ENCODE results near the gene CAP1. TPM values are rescaled to one million over a fixed set of nuclear protein-coding genes. Genes with fewer than 3 reads are reported as not detected.

The CAP1 gene
- total RNA-seq, 1 donor from 2014 or later: 79.3 TPM

DNA sequence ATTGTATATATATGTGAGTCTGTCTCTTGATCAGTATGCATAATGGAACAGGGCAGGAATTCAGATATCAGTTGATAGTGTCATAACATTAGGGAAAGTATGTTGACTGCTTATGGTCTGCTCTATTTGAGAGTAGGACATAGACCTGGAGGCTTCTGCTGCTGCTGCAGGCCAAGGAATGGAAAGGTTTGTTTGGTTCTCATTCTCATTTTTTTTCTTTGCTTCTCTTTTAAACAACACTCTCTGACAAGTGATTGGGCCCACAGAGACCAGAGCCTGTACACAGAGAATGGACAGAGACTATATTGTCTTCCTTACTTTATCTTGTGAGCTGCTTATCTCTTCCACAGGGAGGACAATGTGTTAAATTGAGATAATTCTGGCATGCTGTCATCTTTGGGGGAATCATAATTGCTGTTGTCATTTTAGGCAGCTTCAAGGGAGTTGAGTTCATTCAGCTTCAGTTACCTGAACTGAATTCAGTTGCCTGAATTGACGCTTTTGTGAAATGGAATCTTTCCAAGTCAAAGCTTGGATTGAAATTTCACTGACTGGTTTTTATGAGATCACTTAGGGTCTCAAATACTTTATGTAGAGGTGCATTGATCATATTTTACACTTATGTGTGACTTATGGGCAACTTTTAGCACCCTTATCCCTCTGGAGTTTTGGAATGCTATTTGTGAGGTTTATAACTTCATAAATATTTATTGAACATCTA, 16.9 kb downstream of the CAP1 start:
- no peak overlapping the region for H3K4me3 ChIP-seq (ENCODE audit: low read length in 3 of 3)
- peaks cover 14 to 40% (median 14%) of the 10 kb centered on the region in 3 donors for H3K4me1 ChIP-seq (ENCODE audit: control insufficient read depth in 3 of 3, insufficient read depth in 3 of 3, low read length in 3 of 3)
- peaks cover 0 to 25% (median 10%) of the 10 kb centered on the region in 3 donors for H3K36me3 ChIP-seq (ENCODE audit: control insufficient read depth in 3 of 3, insufficient read depth in 3 of 3, low read length in 3 of 3)
- no peaks in the 10 kb centered on the region for H3K27me3 ChIP-seq (ENCODE audit: control insufficient read depth in 3 of 3, insufficient read depth in 3 of 3, low read length in 3 of 3)
- no peak overlapping the region for H3K27ac ChIP-seq (ENCODE audit: low read depth, low read length)
- no peak overlapping the region for H3K9ac ChIP-seq (ENCODE audit: low read depth in 1 of 3, low read length in 3 of 3)
- no peaks in the 10 kb centered on the region for H3K9me3 ChIP-seq (ENCODE audit: control insufficient read depth in 3 of 3, low read length in 3 of 3)

DNA sequence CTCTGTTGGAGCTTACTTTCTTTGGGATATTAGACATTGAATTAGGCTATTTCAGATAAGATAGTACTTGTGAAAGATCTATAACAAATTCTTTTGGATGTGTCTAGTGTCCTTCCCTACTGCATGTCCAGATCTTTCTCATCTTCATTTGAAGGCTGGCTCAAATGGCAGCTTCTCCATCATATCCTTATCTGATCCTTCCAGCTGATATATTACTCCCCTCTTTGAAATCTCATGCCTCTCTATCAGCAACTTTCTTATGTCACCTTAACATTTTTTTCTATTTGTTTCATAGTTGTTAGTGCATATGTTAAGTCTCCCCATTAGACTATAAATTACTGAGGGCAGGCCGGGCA, 17.5 kb downstream of the CAP1 start:
- H3K27me3 ChIP-seq (ENCODE audit: control insufficient read depth in 3 of 3, insufficient read depth in 3 of 3, low read length in 3 of 3): no peaks in the 10 kb centered on the region
- no peak overlapping the region for H3K9ac ChIP-seq (ENCODE audit: low read depth in 1 of 3, low read length in 3 of 3)
- H3K9me3 ChIP-seq (ENCODE audit: control insufficient read depth in 3 of 3, low read length in 3 of 3): no peaks in the 10 kb centered on the region
- H3K4me3 ChIP-seq (ENCODE audit: low read length in 3 of 3): no peak overlapping the region
- no peak overlapping the region for H3K27ac ChIP-seq (ENCODE audit: low read depth, low read length)
- H3K4me1 ChIP-seq (ENCODE audit: control insufficient read depth in 3 of 3, insufficient read depth in 3 of 3, low read length in 3 of 3): peaks cover 14 to 40% (median 14%) of the 10 kb centered on the region in 3 donors
- peaks cover 0 to 27% (median 16%) of the 10 kb centered on the region in 3 donors for H3K36me3 ChIP-seq (ENCODE audit: control insufficient read depth in 3 of 3, insufficient read depth in 3 of 3, low read length in 3 of 3)

DNA sequence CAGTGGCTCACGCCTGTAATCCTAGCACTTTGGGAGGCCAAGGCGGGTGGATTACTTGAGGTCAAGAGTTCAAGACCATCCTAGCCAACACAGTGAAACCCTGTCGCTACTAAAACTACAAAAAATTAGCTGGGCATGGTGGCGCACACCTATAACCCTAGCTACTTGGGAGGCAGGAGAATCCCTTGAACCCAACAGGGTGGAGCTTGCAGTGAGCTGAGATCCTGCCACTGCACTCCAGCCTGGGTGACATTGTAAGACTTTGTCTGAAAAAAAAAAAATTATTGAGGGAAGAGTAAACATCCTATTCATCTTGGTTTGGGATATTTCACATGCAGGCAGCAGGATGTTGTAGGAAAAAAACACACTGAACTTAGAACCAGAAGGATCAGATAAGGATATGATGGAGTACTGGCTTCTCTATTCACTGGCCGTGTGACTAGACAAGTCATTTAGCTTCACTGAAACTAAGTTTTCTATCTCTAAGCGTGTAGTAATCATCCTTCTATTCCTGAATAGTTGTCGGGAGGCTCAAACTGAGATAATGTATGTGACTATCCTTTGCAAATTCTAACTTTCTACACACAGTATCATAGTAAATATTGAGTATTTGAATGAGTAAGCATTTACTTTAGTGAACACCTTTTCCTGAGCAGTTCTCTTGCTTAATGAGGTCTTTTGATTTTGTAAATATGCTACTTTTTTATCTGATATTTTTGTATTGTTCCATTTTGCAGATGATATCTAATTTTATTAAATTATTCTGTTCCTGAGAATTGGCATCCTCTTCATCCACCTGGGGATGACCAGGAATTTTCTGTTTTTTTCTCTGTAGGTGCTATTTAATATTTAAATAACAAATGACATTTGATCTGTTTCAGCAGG, 18.2 kb downstream of the CAP1 start:
- Histone ChIP-seq H3K4me1 (ENCODE audit: control insufficient read depth in 3 of 3, insufficient read depth in 3 of 3, low read length in 3 of 3) (peaks cover 11 to 35% (median 14%) of the 10 kb centered on the region in 3 donors), H3K27me3 (ENCODE audit: control insufficient read depth in 3 of 3, insufficient read depth in 3 of 3, low read length in 3 of 3) (no peaks in the 10 kb centered on the region), H3K9me3 (ENCODE audit: control insufficient read depth in 3 of 3, low read length in 3 of 3) (no peaks in the 10 kb centered on the region), H3K27ac (ENCODE audit: low read depth, low read length) (peak overlapping the region; percentile 28), H3K4me3 (ENCODE audit: low read length in 3 of 3) (no peak overlapping the region), H3K9ac (ENCODE audit: low read depth in 1 of 3, low read length in 3 of 3) (no peak overlapping the region), H3K36me3 (ENCODE audit: control insufficient read depth in 3 of 3, insufficient read depth in 3 of 3, low read length in 3 of 3) (peaks cover 2 to 30% (median 22%) of the 10 kb centered on the region in 3 donors)

DNA sequence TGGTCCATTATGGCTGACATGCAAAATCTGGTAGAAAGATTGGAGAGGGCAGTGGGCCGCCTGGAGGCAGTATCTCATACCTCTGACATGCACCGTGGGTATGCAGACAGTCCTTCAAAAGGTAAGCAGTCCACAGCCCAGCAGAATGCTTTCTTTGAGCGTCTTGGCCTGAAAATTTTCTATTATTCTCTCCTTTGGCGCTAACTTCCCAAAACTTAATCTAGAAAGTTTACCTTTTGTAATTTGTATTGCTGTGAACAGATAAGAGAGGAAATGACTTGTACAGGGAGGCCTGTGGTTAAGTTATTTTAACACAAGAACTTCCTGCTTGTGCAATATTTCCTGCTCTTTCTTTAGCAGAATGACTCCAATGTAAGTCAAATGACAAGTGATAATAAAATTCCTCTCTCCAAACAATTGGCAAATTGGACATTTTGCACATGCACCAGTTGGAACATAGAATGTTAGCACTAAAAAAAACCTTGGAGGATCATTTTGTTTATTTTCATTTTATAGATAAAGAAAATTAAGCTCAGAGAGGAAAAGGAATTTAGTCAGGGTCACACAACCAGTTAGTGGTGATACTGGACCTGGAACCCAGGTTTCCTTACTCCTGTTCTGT, 18.9 kb downstream of the CAP1 start:
- Histone ChIP-seq H3K4me1 (ENCODE audit: control insufficient read depth in 3 of 3, insufficient read depth in 3 of 3, low read length in 3 of 3) (peaks cover 11 to 36% (median 17%) of the 10 kb centered on the region in 3 donors), H3K9me3 (ENCODE audit: control insufficient read depth in 3 of 3, low read length in 3 of 3) (no peaks in the 10 kb centered on the region), H3K4me3 (ENCODE audit: low read length in 3 of 3) (no peak overlapping the region), H3K27me3 (ENCODE audit: control insufficient read depth in 3 of 3, insufficient read depth in 3 of 3, low read length in 3 of 3) (no peaks in the 10 kb centered on the region), H3K36me3 (ENCODE audit: control insufficient read depth in 3 of 3, insufficient read depth in 3 of 3, low read length in 3 of 3) (peaks cover 9 to 38% (median 29%) of the 10 kb centered on the region in 3 donors), H3K9ac (ENCODE audit: low read depth in 1 of 3, low read length in 3 of 3) (peak overlapping the region in 1 of 3 donors; percentile 14), H3K27ac (ENCODE audit: low read depth, low read length) (peak overlapping the region; percentile 32)

DNA sequence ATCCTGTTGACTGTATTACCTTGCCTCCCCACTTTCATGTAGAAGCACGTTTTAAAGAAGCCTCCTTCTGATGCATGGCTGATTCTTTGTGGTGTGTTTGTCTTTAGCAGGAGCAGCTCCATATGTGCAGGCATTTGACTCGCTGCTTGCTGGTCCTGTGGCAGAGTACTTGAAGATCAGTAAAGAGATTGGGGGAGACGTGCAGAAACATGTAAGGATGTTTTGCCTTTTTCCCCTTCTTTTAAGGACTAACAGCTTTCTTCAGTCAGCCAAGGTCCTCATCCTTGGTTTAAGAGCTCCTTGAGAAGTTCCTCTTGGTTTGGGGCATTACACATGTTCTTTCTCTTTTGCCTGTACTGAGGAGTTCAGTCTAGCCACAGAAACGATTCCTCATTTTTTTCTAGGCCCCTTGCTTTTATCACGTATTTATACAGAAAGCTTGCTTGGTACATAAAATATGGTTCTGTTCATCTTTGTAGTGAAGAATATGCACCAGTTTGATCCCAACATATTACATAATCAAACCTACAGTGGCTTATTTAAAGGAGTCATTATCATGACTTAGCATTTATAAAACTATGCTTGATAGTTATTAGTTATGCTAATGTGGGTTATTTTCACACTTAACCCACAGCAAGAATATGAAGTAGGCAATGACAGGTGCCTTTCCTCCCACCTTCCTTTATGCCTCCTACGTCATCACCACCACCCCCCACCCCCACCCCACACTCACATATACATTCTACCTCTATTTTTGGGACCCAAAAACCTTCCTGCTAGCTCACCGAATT, 19.6 kb downstream of the CAP1 start:
- Histone ChIP-seq H3K27me3 (ENCODE audit: control insufficient read depth in 3 of 3, insufficient read depth in 3 of 3, low read length in 3 of 3) (no peaks in the 10 kb centered on the region), H3K4me1 (ENCODE audit: control insufficient read depth in 3 of 3, insufficient read depth in 3 of 3, low read length in 3 of 3) (peaks cover 11 to 38% (median 18%) of the 10 kb centered on the region in 3 donors), H3K4me3 (ENCODE audit: low read length in 3 of 3) (no peak overlapping the region), H3K9ac (ENCODE audit: low read depth in 1 of 3, low read length in 3 of 3) (no peak overlapping the region), H3K36me3 (ENCODE audit: control insufficient read depth in 3 of 3, insufficient read depth in 3 of 3, low read length in 3 of 3) (peaks cover 15 to 45% (median 36%) of the 10 kb centered on the region in 3 donors), H3K9me3 (ENCODE audit: control insufficient read depth in 3 of 3, low read length in 3 of 3) (no peaks in the 10 kb centered on the region), H3K27ac (ENCODE audit: low read depth, low read length) (peak overlapping the region; percentile 32)

DNA sequence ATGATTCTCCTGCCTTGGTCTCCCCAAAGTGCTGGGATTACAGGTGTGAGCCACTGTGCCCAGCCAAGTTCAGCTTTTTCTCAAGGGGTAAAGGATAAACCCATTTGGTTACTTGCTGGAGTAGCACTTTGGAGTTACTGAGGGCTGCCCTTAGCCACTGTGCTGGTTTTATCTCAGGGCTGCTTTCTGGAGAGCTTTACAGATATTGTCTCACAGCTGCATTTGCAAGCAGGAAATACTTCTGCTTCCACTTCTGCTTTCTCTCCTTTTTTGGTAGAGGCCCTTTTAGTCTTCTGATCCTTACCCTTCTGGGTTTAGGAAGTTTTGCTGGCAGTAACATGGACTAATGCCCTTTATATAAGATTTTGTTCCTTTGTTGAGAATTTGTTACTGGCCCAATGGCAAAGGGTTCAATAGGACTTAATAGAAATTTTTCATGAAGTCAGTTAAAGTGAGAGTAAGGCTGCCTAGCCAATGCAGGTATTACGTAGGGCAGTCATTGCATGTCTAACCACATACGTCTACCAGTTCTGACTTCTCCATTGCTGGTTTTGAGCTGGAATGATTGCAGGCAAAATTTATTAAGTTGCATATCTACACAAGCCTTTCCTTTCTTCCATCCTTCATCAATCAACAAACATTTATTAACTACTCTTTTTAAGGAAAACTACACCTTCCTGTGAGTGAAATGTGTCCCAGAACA, 24.4 kb downstream of the CAP1 start:
- Histone ChIP-seq H3K36me3 (ENCODE audit: control insufficient read depth in 3 of 3, insufficient read depth in 3 of 3, low read length in 3 of 3) (peaks cover 52 to 80% (median 73%) of the 10 kb centered on the region in 3 donors), H3K9me3 (ENCODE audit: control insufficient read depth in 3 of 3, low read length in 3 of 3) (no peaks in the 10 kb centered on the region)

DNA sequence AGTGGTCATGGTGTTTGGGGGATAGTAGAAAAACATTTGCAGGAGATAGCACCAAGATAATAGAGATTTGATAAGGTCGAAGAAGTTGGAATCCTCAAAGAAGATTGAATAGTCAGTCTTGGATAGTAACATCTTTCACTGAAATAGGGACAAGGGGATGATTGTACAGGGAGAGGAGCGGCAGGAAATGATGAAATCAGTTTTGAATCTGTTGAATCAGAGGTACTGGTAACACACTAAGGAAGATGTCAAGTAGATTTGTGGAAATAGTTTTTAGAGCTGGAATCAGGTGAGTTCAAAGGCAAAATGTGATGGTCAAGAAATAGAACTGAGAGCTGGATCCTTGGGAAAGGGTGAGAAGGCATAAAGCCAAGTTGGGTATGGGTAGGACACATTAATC, 26.5 kb downstream of the CAP1 start:
- Histone ChIP-seq H3K9me3 (ENCODE audit: control insufficient read depth in 3 of 3, low read length in 3 of 3) (no peaks in the 10 kb centered on the region), H3K4me3 (ENCODE audit: low read length in 3 of 3) (no peak overlapping the region), H3K4me1 (ENCODE audit: control insufficient read depth in 3 of 3, insufficient read depth in 3 of 3, low read length in 3 of 3) (peaks cover 0 to 7% (median 4%) of the 10 kb centered on the region in 3 donors), H3K27ac (ENCODE audit: low read depth, low read length) (no peak overlapping the region), H3K9ac (ENCODE audit: low read depth in 1 of 3, low read length in 3 of 3) (no peak overlapping the region), H3K36me3 (ENCODE audit: control insufficient read depth in 3 of 3, insufficient read depth in 3 of 3, low read length in 3 of 3) (peaks cover 65 to 95% (median 77%) of the 10 kb centered on the region in 3 donors), H3K27me3 (ENCODE audit: control insufficient read depth in 3 of 3, insufficient read depth in 3 of 3, low read length in 3 of 3) (no peaks in the 10 kb centered on the region)

More for the DNA sequence above, 24.4 kb downstream of the CAP1 start:
- Histone ChIP-seq H3K27me3 (ENCODE audit: control insufficient read depth in 3 of 3, insufficient read depth in 3 of 3, low read length in 3 of 3) (no peaks in the 10 kb centered on the region), H3K4me1 (ENCODE audit: control insufficient read depth in 3 of 3, insufficient read depth in 3 of 3, low read length in 3 of 3) (peaks cover 4 to 14% (median 4%) of the 10 kb centered on the region in 3 donors), H3K27ac (ENCODE audit: low read depth, low read length) (no peak overlapping the region), H3K9ac (ENCODE audit: low read depth in 1 of 3, low read length in 3 of 3) (no peak overlapping the region), H3K4me3 (ENCODE audit: low read length in 3 of 3) (no peak overlapping the region)

DNA sequence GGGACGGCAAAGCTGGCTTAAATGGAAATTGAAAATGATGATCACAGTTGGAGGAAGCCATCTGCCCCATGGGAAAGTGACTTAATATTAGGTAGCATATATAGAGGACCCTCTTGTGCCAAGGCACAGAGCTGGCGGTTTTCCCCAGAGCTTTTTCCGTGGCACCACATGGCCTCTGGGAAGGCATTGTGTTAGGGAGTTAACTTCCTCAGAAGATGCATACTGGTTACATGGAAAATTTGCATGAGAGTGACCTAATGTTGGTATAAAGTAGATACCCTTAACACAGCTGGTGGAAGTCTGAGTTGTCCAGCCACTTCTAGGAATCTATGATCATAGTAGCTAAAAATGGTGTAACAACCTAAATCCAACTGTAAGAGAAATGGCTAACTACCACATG, 27.3 kb downstream of the CAP1 start:
- peaks cover 0 to 7% (median 4%) of the 10 kb centered on the region in 3 donors for H3K4me1 ChIP-seq (ENCODE audit: control insufficient read depth in 3 of 3, insufficient read depth in 3 of 3, low read length in 3 of 3)

DNA sequence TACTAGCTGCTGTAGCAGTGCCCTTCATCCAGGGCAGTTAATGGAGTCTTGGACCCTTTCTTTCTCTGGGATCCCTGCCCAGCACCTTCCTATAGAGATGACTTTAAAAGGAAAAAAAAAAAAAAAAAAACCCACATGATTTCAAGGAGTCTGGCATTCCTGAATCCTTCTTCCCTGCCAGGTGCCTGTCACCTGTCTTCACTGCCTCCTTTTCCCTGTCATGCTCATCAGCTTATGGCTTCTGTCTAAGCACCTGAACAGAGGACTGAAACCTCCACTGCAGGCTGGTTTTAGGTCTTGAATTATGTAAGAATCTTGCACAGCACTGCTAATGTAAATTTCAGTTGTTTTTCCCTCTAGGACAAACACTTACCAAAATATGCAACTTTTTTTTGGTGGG, 31.6 kb downstream of the CAP1 start:
- Histone ChIP-seq H3K36me3 (ENCODE audit: control insufficient read depth in 3 of 3, insufficient read depth in 3 of 3, low read length in 3 of 3) (peaks cover 44 to 79% (median 60%) of the 10 kb centered on the region in 3 donors), H3K27ac (ENCODE audit: low read depth, low read length) (no peak overlapping the region), H3K27me3 (ENCODE audit: control insufficient read depth in 3 of 3, insufficient read depth in 3 of 3, low read length in 3 of 3) (no peaks in the 10 kb centered on the region), H3K4me1 (ENCODE audit: control insufficient read depth in 3 of 3, insufficient read depth in 3 of 3, low read length in 3 of 3) (peaks cover 0 to 6% (median 0%) of the 10 kb centered on the region in 3 donors), H3K9me3 (ENCODE audit: control insufficient read depth in 3 of 3, low read length in 3 of 3) (no peaks in the 10 kb centered on the region), H3K4me3 (ENCODE audit: low read length in 3 of 3) (no peak overlapping the region), H3K9ac (ENCODE audit: low read depth in 1 of 3, low read length in 3 of 3) (no peak overlapping the region)

More for the DNA sequence above, 27.3 kb downstream of the CAP1 start:
- Histone ChIP-seq H3K9ac (ENCODE audit: low read depth in 1 of 3, low read length in 3 of 3) (no peak overlapping the region), H3K27me3 (ENCODE audit: control insufficient read depth in 3 of 3, insufficient read depth in 3 of 3, low read length in 3 of 3) (no peaks in the 10 kb centered on the region), H3K27ac (ENCODE audit: low read depth, low read length) (no peak overlapping the region), H3K9me3 (ENCODE audit: control insufficient read depth in 3 of 3, low read length in 3 of 3) (no peaks in the 10 kb centered on the region), H3K36me3 (ENCODE audit: control insufficient read depth in 3 of 3, insufficient read depth in 3 of 3, low read length in 3 of 3) (peaks cover 68 to 98% (median 82%) of the 10 kb centered on the region in 3 donors), H3K4me3 (ENCODE audit: low read length in 3 of 3) (no peak overlapping the region)

Data from skeletal muscle tissue (tissue), 4 donors.